SHP77 (cell line): ENCODE measurements around the gene CHPF.

Source experiments
- DNase-seq, 2 experiments: peaks; one replicate each; lab custom pipeline; 2025; lab: John Stamatoyannopoulos, UW

CHPF gene

GRCh38 chr2:219567131-219567530 lies 23.5 kb upstream of the CHPF start:
- no peak for DNase-seq

- no peak for DNase-seq
Measured at GRCh38 chr2:219566640-219567039, 23.0 kb upstream of the CHPF start.

- DNase-seq: no peak
Measured at GRCh38 chr2:219565130-219566080, 21.8 kb upstream of the CHPF start.

GRCh38 chr2:219563271-219563928 lies 19.8 kb upstream of the CHPF start:
- DNase-seq: no peak

- DNase-seq: peak in 1 of 2 experiments; percentile 9
Measured at GRCh38 chr2:219562049-219563020, 18.7 kb upstream of the CHPF start.

- DNase-seq: no peak
Measured at GRCh38 chr2:219561179-219562048, 17.8 kb upstream of the CHPF start.

- no peak for DNase-seq
Measured at GRCh38 chr2:219560893-219561178, 17.2 kb upstream of the CHPF start.

GRCh38 chr2:219560037-219560892 lies 16.7 kb upstream of the CHPF start:
- DNase-seq: no peak

GRCh38 chr2:219559156-219559915 lies 15.7 kb upstream of the CHPF start:
- DNase-seq: no peak

- DNase-seq: no peak
Measured at GRCh38 chr2:219557791-219558785, 14.5 kb upstream of the CHPF start.

- DNase-seq: no peak
Measured at GRCh38 chr2:219557320-219557719, 13.7 kb upstream of the CHPF start.

- DNase-seq: no peak
Measured at GRCh38 chr2:219556413-219556812, 12.8 kb upstream of the CHPF start.

- no peak for DNase-seq
Measured at GRCh38 chr2:219555956-219556355, 12.3 kb upstream of the CHPF start.

- no peak for DNase-seq
Measured at GRCh38 chr2:219554350-219554749, 10.7 kb upstream of the CHPF start.

- no peak for DNase-seq
Measured at GRCh38 chr2:219553463-219553963, 9.9 kb upstream of the CHPF start.

GRCh38 chr2:219553168-219553417 lies 9.5 kb upstream of the CHPF start:
- no peak for DNase-seq

GRCh38 chr2:219552382-219553167 lies 9.0 kb upstream of the CHPF start:
- DNase-seq: peak; percentile 77 to 80
